Tibial nerve (tissue), 3 donors: ENCODE results near the gene NIPAL4.

ENCODE experiments used
- POLR2A ChIP-seq, 2 donors: fragments of 450-650 bp; IDR thresholded peaks; one replicate each; pipeline ENCODE4 v1.6.1; 2017; ENCODE audit warnings: antibody characterized with exemption in 2 of 2, mild to moderate bottlenecking in 2 of 2, moderate library complexity in 2 of 2
- TF ChIP-seq, protein P1 (sequence below), 5 experiments: fragments of 200-600 bp in 3 of 5; fragments of 450-650 bp in 2 of 5; sonication (generic) in 3 of 5; IDR thresholded peaks; one replicate each; pipeline ENCODE4 v1.5.1; 2016 to 2019; ENCODE audit warnings: antibody characterized with exemption in 5 of 5, mild to moderate bottlenecking in 3 of 5, moderate library complexity in 2 of 5

DNA sequence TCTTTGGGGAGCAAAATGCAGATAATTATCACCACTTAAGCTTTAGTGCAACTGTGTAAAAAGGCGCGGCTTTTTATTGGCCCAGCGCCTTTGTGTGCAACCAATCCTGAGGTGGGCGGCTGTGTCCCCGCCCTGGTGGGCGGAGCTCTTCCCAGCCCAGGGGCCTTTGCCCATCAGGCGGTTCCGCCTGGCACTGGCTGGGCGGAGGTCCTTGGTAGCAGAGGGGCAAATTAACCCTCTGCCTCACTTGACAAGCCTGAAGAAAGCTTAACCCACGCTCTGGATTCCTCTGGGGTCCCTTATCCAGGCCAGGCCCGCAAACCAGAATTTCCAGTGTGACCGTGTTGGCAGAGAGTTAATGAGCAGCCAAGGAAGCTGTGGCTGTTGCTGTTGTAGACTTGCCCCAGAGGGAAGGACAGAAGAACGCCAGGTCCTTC lies 12.8 kb upstream of the NIPAL4 start:
- TF ChIP-seq, protein P1, sequence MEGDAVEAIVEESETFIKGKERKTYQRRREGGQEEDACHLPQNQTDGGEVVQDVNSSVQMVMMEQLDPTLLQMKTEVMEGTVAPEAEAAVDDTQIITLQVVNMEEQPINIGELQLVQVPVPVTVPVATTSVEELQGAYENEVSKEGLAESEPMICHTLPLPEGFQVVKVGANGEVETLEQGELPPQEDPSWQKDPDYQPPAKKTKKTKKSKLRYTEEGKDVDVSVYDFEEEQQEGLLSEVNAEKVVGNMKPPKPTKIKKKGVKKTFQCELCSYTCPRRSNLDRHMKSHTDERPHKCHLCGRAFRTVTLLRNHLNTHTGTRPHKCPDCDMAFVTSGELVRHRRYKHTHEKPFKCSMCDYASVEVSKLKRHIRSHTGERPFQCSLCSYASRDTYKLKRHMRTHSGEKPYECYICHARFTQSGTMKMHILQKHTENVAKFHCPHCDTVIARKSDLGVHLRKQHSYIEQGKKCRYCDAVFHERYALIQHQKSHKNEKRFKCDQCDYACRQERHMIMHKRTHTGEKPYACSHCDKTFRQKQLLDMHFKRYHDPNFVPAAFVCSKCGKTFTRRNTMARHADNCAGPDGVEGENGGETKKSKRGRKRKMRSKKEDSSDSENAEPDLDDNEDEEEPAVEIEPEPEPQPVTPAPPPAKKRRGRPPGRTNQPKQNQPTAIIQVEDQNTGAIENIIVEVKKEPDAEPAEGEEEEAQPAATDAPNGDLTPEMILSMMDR (IDR thresholded peaks at IDR 0.05) = no peak
- TF ChIP-seq POLR2A (IDR thresholded peaks at IDR 0.05) = no peak
